GM18870 (cell line): Measurements from ENCODE around the gene HGFAC.

Experiments
- ATAC-seq: cut with Tn5 transposase; IDR thresholded peaks from one replicate; pipeline ENCODE4 v1.9.1; 2021; ENCODE audit warnings: moderate library complexity; ENCODE audit not compliant: unreplicated experiment

The HGFAC gene

GRCh38 chr4:3471886-3472285 is 30.1 kb downstream of the HGFAC start:
- ATAC-seq: no peak

GRCh38 chr4:3472411-3473141 is 30.8 kb downstream of the HGFAC start:
- ATAC-seq: no peak

- no peak for ATAC-seq
These were observed 31.6 kb downstream of the HGFAC start for GRCh38 chr4:3473181-3473950.

GRCh38 chr4:3473996-3474765 is 32.4 kb downstream of the HGFAC start:
- ATAC-seq: no peak

GRCh38 chr4:3475041-3475712 is 33.4 kb downstream of the HGFAC start:
- no peak for ATAC-seq

GRCh38 chr4:3475713-3476260 is 34.0 kb downstream of the HGFAC start:
- ATAC-seq: no peak

- no peak for ATAC-seq
These were observed 34.6 kb downstream of the HGFAC start for GRCh38 chr4:3476341-3476747.

- ATAC-seq: no peak
These were observed 35.4 kb downstream of the HGFAC start for GRCh38 chr4:3476936-3477749.

- ATAC-seq: no peak
These were observed 36.1 kb downstream of the HGFAC start for GRCh38 chr4:3477750-3478430.

- ATAC-seq: no peak
These were observed 36.9 kb downstream of the HGFAC start for GRCh38 chr4:3478446-3479357.

GRCh38 chr4:3479358-3480101 is 37.8 kb downstream of the HGFAC start:
- ATAC-seq: no peak

GRCh38 chr4:3480528-3481112 is 38.9 kb downstream of the HGFAC start:
- no peak for ATAC-seq

- no peak for ATAC-seq
These were observed 39.4 kb downstream of the HGFAC start for GRCh38 chr4:3481113-3481531.

GRCh38 chr4:3481783-3482393 is 40.1 kb downstream of the HGFAC start:
- no peak for ATAC-seq

- ATAC-seq: no peak
These were observed 40.9 kb downstream of the HGFAC start for GRCh38 chr4:3482707-3483106.

GRCh38 chr4:3483471-3483921 is 41.7 kb downstream of the HGFAC start:
- ATAC-seq: no peak
